ENCODE measurements around the gene GPR45.

- TF ChIP-seq, protein P1, sequence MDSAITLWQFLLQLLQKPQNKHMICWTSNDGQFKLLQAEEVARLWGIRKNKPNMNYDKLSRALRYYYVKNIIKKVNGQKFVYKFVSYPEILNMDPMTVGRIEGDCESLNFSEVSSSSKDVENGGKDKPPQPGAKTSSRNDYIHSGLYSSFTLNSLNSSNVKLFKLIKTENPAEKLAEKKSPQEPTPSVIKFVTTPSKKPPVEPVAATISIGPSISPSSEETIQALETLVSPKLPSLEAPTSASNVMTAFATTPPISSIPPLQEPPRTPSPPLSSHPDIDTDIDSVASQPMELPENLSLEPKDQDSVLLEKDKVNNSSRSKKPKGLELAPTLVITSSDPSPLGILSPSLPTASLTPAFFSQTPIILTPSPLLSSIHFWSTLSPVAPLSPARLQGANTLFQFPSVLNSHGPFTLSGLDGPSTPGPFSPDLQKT (CRISPR knock-in tag; IDR thresholded peaks at IDR 0.05; ENCODE audit: borderline replicate concordance) = no peak
- TF ChIP-seq REST (IDR thresholded peaks at IDR 0.05; ENCODE audit: borderline replicate concordance in 1 of 2, low read depth in 1 of 2, low read length in 2 of 2) = no peak
These were observed 2.8 kb upstream of the GPR45 start for GRCh38 chr2:105238664-105239240.
